ENCODE data around the gene TBC1D5.

TBC1D5 gene

DNA sequence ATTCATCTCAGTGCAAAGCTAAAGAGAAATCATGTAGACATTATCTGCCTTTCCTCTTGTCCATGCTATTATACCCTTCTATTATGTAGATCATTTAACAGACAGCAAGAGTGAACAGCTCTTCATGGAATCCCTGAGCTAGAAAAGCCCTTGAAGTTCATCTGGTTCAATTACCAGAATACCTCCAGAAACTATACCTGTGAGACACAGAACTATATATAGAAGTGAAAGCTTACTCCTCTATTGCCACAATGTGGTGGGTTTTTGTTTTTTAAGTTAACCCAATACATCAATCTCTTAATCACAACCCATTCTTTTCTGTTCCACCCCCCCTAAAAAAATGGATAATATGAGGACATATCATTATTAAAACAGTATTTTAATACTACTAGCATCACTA lies 510.0 kb downstream of the TBC1D5 start:
- TF ChIP-seq ZC3H10 (CRISPR knock-in tag; IDR thresholded peaks at IDR 0.05) (no peak), ARNTL (CRISPR knock-in tag; IDR thresholded peaks at IDR 0.05; ENCODE audit: borderline replicate concordance, low read depth) (no peak), BACH2 (CRISPR knock-in tag; IDR thresholded peaks at IDR 0.05; ENCODE audit: borderline replicate concordance) (no peak), TOX (CRISPR knock-in tag; IDR thresholded peaks at IDR 0.05; ENCODE audit: borderline replicate concordance) (no peak), TCF4 (CRISPR knock-in tag; IDR thresholded peaks at IDR 0.05; ENCODE audit: borderline replicate concordance) (no peak), ZFP3 (CRISPR knock-in tag; IDR thresholded peaks at IDR 0.05) (no peak), ESRRG (CRISPR knock-in tag; IDR thresholded peaks at IDR 0.05) (no peak), RARB (CRISPR knock-in tag; IDR thresholded peaks at IDR 0.05) (no peak), ZNF70 (CRISPR knock-in tag; IDR thresholded peaks at IDR 0.05) (no peak), CSDC2 (CRISPR knock-in tag; IDR thresholded peaks at IDR 0.05) (no peak), CSRNP3 (CRISPR knock-in tag; IDR thresholded peaks at IDR 0.05) (no peak), GLIS3 (CRISPR knock-in tag; IDR thresholded peaks at IDR 0.05) (no peak), PATZ1 (CRISPR knock-in tag; IDR thresholded peaks at IDR 0.05; ENCODE audit: borderline replicate concordance) (no peak), ZNF8 (CRISPR knock-in tag; IDR thresholded peaks at IDR 0.05) (no peak), OSR1 (CRISPR knock-in tag; IDR thresholded peaks at IDR 0.05) (no peak)
- TF ChIP-seq, protein P1, sequence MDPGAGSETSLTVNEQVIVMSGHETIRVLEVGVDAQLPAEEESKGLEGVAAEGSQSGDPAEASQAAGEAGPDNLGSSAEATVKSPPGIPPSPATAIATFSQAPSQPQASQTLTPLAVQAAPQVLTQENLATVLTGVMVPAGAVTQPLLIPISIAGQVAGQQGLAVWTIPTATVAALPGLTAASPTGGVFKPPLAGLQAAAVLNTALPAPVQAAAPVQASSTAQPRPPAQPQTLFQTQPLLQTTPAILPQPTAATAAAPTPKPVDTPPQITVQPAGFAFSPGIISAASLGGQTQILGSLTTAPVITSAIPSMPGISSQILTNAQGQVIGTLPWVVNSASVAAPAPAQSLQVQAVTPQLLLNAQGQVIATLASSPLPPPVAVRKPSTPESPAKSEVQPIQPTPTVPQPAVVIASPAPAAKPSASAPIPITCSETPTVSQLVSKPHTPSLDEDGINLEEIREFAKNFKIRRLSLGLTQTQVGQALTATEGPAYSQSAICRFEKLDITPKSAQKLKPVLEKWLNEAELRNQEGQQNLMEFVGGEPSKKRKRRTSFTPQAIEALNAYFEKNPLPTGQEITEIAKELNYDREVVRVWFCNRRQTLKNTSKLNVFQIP (CRISPR knock-in tag; IDR thresholded peaks at IDR 0.05; ENCODE audit: borderline replicate concordance, low read depth), result no peak
- TF ChIP-seq, protein P2, sequence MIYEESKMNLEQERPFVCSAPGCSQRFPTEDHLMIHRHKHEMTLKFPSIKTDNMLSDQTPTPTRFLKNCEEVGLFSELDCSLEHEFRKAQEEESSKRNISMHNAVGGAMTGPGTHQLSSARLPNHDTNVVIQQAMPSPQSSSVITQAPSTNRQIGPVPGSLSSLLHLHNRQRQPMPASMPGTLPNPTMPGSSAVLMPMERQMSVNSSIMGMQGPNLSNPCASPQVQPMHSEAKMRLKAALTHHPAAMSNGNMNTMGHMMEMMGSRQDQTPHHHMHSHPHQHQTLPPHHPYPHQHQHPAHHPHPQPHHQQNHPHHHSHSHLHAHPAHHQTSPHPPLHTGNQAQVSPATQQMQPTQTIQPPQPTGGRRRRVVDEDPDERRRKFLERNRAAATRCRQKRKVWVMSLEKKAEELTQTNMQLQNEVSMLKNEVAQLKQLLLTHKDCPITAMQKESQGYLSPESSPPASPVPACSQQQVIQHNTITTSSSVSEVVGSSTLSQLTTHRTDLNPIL (CRISPR knock-in tag; IDR thresholded peaks at IDR 0.05; ENCODE audit: low read depth), result no peak
- TF ChIP-seq, protein P3, sequence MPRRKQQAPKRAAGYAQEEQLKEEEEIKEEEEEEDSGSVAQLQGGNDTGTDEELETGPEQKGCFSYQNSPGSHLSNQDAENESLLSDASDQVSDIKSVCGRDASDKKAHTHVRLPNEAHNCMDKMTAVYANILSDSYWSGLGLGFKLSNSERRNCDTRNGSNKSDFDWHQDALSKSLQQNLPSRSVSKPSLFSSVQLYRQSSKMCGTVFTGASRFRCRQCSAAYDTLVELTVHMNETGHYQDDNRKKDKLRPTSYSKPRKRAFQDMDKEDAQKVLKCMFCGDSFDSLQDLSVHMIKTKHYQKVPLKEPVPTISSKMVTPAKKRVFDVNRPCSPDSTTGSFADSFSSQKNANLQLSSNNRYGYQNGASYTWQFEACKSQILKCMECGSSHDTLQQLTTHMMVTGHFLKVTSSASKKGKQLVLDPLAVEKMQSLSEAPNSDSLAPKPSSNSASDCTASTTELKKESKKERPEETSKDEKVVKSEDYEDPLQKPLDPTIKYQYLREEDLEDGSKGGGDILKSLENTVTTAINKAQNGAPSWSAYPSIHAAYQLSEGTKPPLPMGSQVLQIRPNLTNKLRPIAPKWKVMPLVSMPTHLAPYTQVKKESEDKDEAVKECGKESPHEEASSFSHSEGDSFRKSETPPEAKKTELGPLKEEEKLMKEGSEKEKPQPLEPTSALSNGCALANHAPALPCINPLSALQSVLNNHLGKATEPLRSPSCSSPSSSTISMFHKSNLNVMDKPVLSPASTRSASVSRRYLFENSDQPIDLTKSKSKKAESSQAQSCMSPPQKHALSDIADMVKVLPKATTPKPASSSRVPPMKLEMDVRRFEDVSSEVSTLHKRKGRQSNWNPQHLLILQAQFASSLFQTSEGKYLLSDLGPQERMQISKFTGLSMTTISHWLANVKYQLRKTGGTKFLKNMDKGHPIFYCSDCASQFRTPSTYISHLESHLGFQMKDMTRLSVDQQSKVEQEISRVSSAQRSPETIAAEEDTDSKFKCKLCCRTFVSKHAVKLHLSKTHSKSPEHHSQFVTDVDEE (CRISPR knock-in tag; IDR thresholded peaks at IDR 0.05), result no peak
- no peak for ATAC-seq

DNA sequence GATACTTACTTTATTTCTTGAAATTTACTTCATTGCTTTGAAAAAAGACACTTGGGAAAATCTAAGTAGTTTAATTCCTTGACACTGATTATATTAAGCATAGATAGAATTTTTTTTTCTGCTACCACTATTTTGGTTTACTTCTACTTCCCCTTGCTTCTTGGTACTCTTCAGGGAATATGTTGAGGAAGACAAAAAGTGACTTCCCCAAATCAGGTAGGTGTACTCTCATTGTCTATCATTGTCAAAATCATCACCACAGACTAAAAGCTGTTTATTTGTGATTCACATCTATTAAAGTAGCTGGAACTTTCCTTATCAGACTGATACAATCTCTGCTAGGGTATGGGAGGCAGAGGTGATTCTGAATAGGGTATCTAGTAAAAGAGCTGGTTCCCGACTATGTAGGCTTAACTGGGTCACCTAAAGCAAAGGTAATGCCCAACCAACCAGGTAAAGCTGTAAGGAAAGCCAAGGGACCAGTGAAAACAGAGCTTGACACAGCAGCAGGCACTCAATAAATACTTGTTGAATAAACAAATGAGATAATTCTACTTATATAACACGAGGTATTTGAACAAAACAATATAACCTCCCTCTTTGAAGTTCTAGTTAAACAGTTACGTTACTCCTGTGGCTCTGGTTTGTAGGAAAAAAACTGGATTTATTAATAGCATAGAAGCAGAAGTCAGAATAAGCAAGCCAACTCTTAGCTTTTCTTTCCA lies 510.7 kb downstream of the TBC1D5 start:
- TF ChIP-seq ESRRG (CRISPR knock-in tag; IDR thresholded peaks at IDR 0.05), result no peak
- TF ChIP-seq BACH2 (CRISPR knock-in tag; IDR thresholded peaks at IDR 0.05; ENCODE audit: borderline replicate concordance), result no peak
- TF ChIP-seq CSDC2 (CRISPR knock-in tag; IDR thresholded peaks at IDR 0.05), result no peak
- no peak for TF ChIP-seq ZC3H10 (CRISPR knock-in tag; IDR thresholded peaks at IDR 0.05)
- TF ChIP-seq TOX (CRISPR knock-in tag; IDR thresholded peaks at IDR 0.05; ENCODE audit: borderline replicate concordance), result no peak
- TF ChIP-seq, protein P1 (CRISPR knock-in tag; IDR thresholded peaks at IDR 0.05; ENCODE audit: borderline replicate concordance, low read depth), result no peak
- TF ChIP-seq, protein P2 (CRISPR knock-in tag; IDR thresholded peaks at IDR 0.05; ENCODE audit: low read depth), result no peak
- no peak for TF ChIP-seq ZNF8 (CRISPR knock-in tag; IDR thresholded peaks at IDR 0.05)
- TF ChIP-seq ISL1 (CRISPR knock-in tag; IDR thresholded peaks at IDR 0.05), result no peak
- TF ChIP-seq ARNTL (CRISPR knock-in tag; IDR thresholded peaks at IDR 0.05; ENCODE audit: borderline replicate concordance, low read depth), result no peak
- no peak for TF ChIP-seq PPARA (CRISPR knock-in tag; IDR thresholded peaks at IDR 0.05; ENCODE audit: borderline replicate concordance)
- no peak for TF ChIP-seq ZNF70 (CRISPR knock-in tag; IDR thresholded peaks at IDR 0.05)
- no peak for TF ChIP-seq ZNF565 (CRISPR knock-in tag; conservative IDR thresholded peaks at IDR 0.05; ENCODE audit: low read depth)
- TF ChIP-seq TCF4 (CRISPR knock-in tag; IDR thresholded peaks at IDR 0.05; ENCODE audit: borderline replicate concordance), result no peak
- TF ChIP-seq OSR1 (CRISPR knock-in tag; IDR thresholded peaks at IDR 0.05), result no peak
- TF ChIP-seq GLIS3 (CRISPR knock-in tag; IDR thresholded peaks at IDR 0.05), result no peak
- ATAC-seq, result no peak

Data from SK-N-SH treated with all-trans-retinoic acid at 6 μM for 48 hours (cell line).